ENCODE results near the gene INKA2. TPM values are rescaled to one million over a fixed set of nuclear protein-coding genes. Genes with fewer than 3 reads are reported as not detected.

INKA2 gene
- total RNA-seq, 1 donor: 3.6 TPM

DNA sequence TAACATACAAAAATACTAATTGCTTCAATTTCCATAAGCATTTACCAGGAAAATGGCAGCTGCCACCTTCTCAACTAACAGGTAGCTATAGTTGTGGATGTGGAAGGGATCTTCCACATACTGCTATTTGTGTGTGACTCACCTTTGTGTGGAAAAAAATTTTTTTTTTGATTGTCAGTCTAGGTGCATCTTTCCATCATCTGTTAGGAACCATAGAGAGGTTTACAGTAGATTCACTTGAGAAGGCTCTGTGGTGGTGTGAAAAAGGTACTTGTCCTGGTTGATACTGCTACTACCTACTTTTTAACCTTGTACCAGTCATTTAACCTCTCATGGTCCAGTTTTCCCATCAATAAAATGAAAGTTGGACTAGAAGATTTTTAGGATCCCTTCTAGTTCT is 29.4 kb upstream of the INKA2 start:
- Histone ChIP-seq H3K36me3 (ENCODE audit: insufficient read depth, low read length) (peaks cover 32% of the 10 kb centered on the region), H2AFZ (ENCODE audit: low read length) (no peak overlapping the region), H3K4me1 (ENCODE audit: insufficient read depth, low read length) (no peaks in the 10 kb centered on the region), H3K27me3 (ENCODE audit: insufficient read depth, low read length) (no peaks in the 10 kb centered on the region), H3K4me3 (ENCODE audit: insufficient read depth, low read length) (no peak overlapping the region), H3K9me3 (ENCODE audit: low read depth, low read length) (no peaks in the 10 kb centered on the region), H4K20me1 (ENCODE audit: insufficient read depth, low read length) (no peaks in the 10 kb centered on the region), H3K27ac (ENCODE audit: low read depth, low read length) (no peak overlapping the region), H3K79me2 (ENCODE audit: insufficient read depth, low read length) (no peaks in the 10 kb centered on the region), H3K4me2 (ENCODE audit: insufficient read depth, low read length) (no peak overlapping the region)
- DNase-seq (ENCODE audit: insufficient read length, low spot score, missing footprints): no peak
- TF ChIP-seq, protein P1, sequence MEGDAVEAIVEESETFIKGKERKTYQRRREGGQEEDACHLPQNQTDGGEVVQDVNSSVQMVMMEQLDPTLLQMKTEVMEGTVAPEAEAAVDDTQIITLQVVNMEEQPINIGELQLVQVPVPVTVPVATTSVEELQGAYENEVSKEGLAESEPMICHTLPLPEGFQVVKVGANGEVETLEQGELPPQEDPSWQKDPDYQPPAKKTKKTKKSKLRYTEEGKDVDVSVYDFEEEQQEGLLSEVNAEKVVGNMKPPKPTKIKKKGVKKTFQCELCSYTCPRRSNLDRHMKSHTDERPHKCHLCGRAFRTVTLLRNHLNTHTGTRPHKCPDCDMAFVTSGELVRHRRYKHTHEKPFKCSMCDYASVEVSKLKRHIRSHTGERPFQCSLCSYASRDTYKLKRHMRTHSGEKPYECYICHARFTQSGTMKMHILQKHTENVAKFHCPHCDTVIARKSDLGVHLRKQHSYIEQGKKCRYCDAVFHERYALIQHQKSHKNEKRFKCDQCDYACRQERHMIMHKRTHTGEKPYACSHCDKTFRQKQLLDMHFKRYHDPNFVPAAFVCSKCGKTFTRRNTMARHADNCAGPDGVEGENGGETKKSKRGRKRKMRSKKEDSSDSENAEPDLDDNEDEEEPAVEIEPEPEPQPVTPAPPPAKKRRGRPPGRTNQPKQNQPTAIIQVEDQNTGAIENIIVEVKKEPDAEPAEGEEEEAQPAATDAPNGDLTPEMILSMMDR (IDR thresholded peaks at IDR 0.05; ENCODE audit: extremely low read depth, low read depth, low read length): no peak

DNA sequence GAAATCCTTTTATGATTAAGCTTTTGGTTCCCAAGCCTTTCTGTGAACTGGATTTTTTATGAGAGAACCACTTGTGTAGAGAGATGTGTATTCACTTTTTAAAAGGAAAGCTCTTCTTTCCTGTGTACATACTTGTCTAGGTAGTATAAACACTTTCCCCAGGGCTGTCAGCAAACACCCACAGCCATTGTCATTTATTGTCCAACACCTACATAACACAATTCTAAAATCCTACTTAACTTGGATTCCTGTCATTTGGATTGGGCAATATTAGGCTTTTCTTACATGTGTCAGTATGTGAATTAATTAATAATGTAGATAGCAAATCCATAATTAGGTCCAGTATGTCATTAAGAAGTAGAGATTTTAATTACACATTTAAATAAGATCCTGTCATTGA is 28.8 kb upstream of the INKA2 start:
- TF ChIP-seq, protein P1 (IDR thresholded peaks at IDR 0.05; ENCODE audit: extremely low read depth, low read depth, low read length): no peak
- Histone ChIP-seq H3K36me3 (ENCODE audit: insufficient read depth, low read length) (peaks cover 37% of the 10 kb centered on the region), H3K4me1 (ENCODE audit: insufficient read depth, low read length) (no peaks in the 10 kb centered on the region)

DNA sequence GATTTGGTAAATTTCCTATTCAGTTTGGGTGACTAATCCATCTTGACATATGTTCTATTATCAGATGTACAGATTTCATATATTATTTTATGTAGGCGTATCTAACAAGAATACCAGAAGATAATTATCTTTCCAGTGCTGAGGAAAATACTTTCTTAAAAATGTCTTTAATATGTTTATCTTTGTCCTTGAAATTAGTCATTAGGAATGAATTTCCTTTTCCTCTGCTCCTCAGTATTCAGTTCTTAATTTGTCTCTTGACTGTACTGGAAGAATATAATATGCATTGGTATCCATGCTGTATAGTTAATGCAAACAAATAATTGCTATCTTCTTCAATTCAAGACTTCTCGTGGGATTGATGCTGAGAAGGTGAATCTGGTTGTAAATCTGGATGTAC is 23.1 kb upstream of the INKA2 start:
- DNase-seq (ENCODE audit: insufficient read length, low spot score, missing footprints): no peak
- Histone ChIP-seq H4K20me1 (ENCODE audit: insufficient read depth, low read length) (no peaks in the 10 kb centered on the region), H3K27ac (ENCODE audit: low read depth, low read length) (no peak overlapping the region), H3K36me3 (ENCODE audit: insufficient read depth, low read length) (peaks cover 65% of the 10 kb centered on the region), H3K79me2 (ENCODE audit: insufficient read depth, low read length) (peaks cover 22% of the 10 kb centered on the region), H3K4me2 (ENCODE audit: insufficient read depth, low read length) (no peak overlapping the region), H3K9me3 (ENCODE audit: low read depth, low read length) (no peaks in the 10 kb centered on the region), H3K4me1 (ENCODE audit: insufficient read depth, low read length) (peaks cover 3% of the 10 kb centered on the region), H3K4me3 (ENCODE audit: insufficient read depth, low read length) (no peak overlapping the region), H3K27me3 (ENCODE audit: insufficient read depth, low read length) (no peaks in the 10 kb centered on the region), H2AFZ (ENCODE audit: low read length) (no peak overlapping the region)
- TF ChIP-seq, protein P1 (IDR thresholded peaks at IDR 0.05; ENCODE audit: extremely low read depth, low read depth, low read length): no peak

More for the DNA sequence above, 28.8 kb upstream of the INKA2 start:
- DNase-seq (ENCODE audit: insufficient read length, low spot score, missing footprints): no peak
- no peak overlapping the region for H3K4me3 ChIP-seq (ENCODE audit: insufficient read depth, low read length)
- H3K27ac ChIP-seq (ENCODE audit: low read depth, low read length): no peak overlapping the region
- H3K4me2 ChIP-seq (ENCODE audit: insufficient read depth, low read length): no peak overlapping the region
- H3K27me3 ChIP-seq (ENCODE audit: insufficient read depth, low read length): no peaks in the 10 kb centered on the region
- no peaks in the 10 kb centered on the region for H4K20me1 ChIP-seq (ENCODE audit: insufficient read depth, low read length)
- no peak overlapping the region for H2AFZ ChIP-seq (ENCODE audit: low read length)
- no peaks in the 10 kb centered on the region for H3K79me2 ChIP-seq (ENCODE audit: insufficient read depth, low read length)
- H3K9me3 ChIP-seq (ENCODE audit: low read depth, low read length): no peaks in the 10 kb centered on the region

DNA sequence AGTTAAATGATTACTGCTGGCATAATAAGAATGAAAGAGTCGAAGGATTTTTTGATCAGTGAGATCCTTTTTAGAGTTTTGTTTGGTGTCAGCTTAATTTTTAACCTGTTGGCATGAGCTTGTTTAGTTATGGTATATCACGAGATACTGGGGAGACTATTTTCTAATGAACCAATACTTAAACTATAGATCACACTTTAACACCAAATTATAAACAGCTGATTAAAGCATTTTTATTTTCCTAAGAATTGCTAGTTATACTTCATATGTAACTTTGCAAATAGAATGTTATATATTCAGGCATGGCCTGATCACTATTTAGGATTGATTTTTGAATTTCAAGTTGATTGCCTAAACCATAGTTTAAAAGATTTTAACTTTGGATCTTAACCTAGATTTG is 22.5 kb upstream of the INKA2 start:
- no peaks in the 10 kb centered on the region for H3K27me3 ChIP-seq (ENCODE audit: insufficient read depth, low read length)
- TF ChIP-seq, protein P1 (IDR thresholded peaks at IDR 0.05; ENCODE audit: extremely low read depth, low read depth, low read length): no peak
- H3K4me2 ChIP-seq (ENCODE audit: insufficient read depth, low read length): no peak overlapping the region
- H3K4me1 ChIP-seq (ENCODE audit: insufficient read depth, low read length): peaks cover 9% of the 10 kb centered on the region
- no peak overlapping the region for H2AFZ ChIP-seq (ENCODE audit: low read length)
- DNase-seq (ENCODE audit: insufficient read length, low spot score, missing footprints): no peak
- peaks cover 64% of the 10 kb centered on the region for H3K36me3 ChIP-seq (ENCODE audit: insufficient read depth, low read length)
- no peak overlapping the region for H3K27ac ChIP-seq (ENCODE audit: low read depth, low read length)
- H3K4me3 ChIP-seq (ENCODE audit: insufficient read depth, low read length): no peak overlapping the region
- no peaks in the 10 kb centered on the region for H4K20me1 ChIP-seq (ENCODE audit: insufficient read depth, low read length)
- H3K9me3 ChIP-seq (ENCODE audit: low read depth, low read length): no peaks in the 10 kb centered on the region
- peaks cover 29% of the 10 kb centered on the region for H3K79me2 ChIP-seq (ENCODE audit: insufficient read depth, low read length)

Measured in osteoblast (primary cell).